NCI-H748 treated with DMSO at 0.1 percent for 48 hours (cell line): ENCODE measurements around the gene PTPN14.

Experiments used
- DNase-seq: peaks from one replicate; lab custom pipeline; 2025; lab: John Stamatoyannopoulos, UW

Gene PTPN14

DNA sequence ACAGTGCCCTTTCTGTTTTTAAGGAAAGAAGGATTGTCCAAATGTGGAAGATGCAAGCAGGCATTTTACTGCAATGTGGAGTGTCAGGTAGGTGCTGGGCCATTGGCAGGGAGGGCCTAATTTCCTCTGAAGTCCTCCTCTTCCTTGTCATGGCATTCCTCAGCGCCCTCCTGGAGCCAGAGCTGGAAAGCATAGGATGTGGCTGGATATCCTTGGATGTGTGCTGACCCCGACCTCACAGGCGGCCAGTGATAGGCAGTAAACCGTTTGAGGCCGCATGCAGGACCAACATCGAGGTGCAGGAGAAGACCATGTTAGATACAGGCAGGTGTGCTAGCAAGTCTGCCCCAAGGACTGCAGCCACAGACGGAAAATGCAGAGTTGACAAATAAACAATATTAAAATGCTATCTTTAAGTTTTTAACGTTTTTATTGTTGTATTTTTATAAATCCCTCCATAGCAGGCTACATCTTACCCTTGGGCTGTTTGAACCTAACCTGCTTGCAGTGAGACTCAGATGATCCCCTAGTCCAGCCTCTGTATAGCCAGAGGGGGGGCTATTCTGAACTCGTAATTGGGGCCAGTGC is 246.1 kb downstream of the PTPN14 start:
- no peak for DNase-seq

DNA sequence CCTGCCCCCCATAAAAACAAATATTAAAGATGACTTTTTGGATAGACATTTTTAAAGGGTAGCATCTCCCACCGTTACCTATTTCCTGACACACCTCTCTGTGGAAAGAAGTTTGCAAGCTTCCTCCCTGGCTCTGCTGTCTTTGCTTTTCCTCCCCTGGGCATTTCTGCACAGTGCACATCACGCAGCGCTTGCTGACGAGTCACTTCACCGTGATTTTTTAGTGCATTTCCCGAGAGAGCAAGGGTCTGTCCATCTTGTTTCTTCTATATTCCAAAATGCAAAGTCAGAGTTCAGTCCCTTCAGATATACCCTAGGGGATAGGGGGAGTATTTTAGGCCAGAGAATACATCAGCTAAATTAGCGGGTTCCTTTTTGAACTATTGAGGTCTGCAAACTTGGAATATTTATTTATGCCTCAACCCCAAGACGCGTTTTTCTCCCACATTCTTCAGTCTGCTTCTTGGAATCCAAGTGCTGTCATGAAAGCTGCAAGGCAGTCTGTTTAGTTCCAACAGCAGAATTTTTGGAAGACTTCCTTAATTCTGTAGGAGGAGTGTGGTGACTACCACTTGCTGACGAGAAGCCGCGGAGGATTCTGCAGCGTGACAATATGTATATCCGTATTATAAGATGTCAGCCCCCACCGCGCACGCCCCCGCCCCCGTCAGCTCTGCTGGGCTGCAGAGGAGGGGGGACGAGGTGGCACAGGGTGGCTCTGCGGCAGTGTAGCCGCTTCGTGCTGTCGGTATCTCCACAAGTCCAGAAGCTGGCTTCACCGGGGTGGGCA is 248.1 kb downstream of the PTPN14 start:
- DNase-seq, result no peak

- DNase-seq, result no peak
Measured at GRCh38 chr1:214301526-214301925, 249.9 kb downstream of the PTPN14 start.

- no peak for DNase-seq
Measured at GRCh38 chr1:214300149-214300780, 251.1 kb downstream of the PTPN14 start.
